Fibroblast of skin of right quadriceps (primary cell): ENCODE results near the gene C9orf72.
A peak's percentile ranks its signal among the peaks of the same experiment; 100 is the strongest.

Experiments
- DNase-seq: peaks from one replicate; pipeline ENCODE4 v3.0.0-alpha.2; 2013

The C9orf72 gene

DNA sequence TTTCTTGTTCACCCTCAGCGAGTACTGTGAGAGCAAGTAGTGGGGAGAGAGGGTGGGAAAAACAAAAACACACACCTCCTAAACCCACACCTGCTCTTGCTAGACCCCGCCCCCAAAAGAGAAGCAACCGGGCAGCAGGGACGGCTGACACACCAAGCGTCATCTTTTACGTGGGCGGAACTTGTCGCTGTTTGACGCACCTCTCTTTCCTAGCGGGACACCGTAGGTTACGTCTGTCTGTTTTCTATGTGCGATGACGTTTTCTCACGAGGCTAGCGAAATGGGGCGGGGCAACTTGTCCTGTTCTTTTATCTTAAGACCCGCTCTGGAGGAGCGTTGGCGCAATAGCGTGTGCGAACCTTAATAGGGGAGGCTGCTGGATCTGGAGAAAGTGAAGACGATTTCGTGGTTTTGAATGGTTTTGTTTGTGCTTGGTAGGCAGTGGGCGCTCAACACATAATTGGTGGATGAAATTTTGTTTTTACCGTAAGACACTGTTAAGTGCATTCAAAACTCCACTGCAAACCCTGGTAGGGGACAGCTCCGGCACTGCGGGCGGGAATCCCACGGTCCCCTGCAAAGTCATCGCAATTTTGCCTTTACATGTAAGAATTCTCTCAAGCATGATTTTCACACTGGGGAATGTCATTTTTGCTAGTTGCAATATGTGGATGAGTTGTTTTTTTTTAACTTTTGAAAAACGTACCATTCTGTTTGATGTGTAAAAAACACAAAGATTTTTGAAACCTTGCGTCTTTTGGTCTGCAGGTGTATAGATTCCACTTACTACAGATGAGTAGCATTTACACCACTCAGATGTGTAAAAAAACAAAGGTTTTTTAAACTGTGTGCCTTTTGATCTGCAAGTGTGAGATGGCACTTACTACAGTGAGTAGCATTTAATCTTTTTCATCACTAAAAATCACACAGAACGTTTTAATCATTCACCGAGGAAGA, 631 bp upstream of the C9orf72 start:
- DNase-seq = peak; percentile 98

DNA sequence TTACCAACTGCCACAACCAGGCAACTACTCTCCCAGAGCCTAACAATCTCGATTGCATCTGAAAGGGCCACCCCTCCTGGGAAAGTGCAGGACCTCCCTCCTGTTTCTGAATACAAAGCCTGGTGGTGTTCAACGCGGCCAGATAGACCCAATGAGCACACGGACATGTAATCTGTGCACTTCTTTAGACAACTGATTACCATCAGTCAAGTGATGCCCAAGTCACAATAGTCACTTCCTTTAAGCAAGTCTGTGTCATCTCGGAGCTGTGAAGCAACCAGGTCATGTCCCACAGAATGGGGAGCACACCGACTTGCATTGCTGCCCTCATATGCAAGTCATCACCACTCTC, 739 bp downstream of the C9orf72 start:
- peak; percentile 31 for DNase-seq

DNA sequence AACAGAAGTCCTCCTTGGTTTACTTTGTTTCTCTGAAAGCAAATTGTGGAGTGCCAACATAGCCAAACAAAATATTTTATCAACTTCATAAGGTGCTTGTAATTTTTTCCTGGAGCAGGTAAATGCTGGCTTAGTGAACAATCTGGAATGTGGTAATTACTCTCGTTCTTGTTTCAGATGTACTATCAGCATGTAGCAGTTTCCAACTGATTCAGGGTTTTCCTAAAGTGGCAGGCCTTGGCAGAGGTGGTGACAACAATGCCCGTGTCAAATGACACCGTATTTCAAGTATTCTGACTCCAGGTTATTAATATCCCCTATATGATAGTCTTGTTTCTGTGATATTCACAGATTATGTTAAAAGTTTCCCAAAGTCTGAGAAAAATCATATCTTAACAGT, 1.2 kb downstream of the C9orf72 start:
- DNase-seq = no peak

DNA sequence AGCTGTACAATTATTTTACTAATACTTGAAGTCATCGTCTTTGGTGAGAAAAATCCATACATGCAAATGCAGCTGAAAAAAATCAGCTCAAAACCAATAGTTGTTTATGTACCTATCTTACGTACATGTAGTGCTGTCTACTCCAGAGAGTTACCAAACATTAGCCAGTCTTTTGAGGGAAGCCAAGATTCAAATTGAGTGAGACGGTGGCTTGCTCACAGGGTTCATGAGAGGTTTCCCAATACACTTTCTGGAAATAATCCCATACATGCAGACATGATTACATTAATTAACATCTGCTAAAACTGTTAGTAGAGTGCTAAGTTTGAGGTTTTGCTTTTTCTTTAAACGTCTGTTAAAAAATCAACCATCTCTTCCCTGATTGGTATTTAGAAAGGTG, 2.3 kb downstream of the C9orf72 start:
- no peak for DNase-seq

DNA sequence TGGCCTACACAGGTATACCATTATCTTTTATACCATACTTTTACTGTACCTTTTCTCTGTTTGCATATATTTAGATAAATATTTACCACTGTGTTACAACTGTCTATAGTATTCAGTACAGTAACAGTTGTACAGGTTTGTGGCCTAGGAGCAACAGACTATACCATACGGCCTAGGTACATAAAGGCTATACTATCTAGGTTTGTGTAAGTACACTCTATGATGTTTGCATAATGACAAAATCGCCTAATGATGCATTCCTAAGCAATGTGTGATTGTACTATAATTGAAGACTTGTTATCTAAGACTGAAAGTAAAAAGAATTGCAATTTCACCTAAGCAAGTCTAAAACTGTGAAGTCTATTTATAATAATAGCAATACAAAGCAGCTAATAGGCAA, 3.9 kb downstream of the C9orf72 start:
- DNase-seq = no peak

DNA sequence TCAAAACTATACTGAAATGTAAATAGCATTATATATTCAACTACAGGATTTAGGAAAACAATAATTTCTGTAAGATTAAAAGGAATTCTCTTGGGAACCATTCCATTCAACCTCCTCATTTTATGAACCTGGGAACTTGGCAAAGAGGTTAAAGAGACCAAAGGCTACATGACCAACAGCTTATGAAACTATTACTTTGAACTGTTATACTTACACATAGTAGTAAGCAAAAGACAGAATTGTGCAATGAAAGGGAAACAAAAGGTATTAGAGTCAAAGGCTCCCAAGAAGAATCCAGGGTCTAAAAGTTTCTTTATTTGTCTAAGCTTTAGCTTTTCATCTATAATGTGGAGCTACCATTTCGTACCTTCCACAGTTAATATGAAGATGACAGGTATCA, 7.2 kb downstream of the C9orf72 start:
- DNase-seq = no peak

DNA sequence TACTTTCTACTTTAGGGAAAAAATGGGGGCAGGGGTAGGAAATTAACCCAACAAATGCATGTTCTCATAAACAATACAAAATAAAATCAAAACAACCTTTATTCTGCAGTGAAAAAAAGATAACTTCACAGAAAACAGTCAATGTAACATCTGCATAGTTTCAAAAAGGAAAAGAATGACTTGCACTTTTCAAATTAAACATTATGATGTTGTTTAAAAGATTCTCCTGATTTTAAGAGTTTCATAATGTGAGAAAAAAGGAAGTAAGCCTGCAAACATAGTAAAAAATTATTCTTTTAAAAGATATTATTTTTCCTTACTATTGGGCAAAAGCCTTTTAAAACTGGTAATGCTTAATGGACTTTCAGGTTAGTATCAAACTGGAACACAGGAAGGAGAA, 7.6 kb downstream of the C9orf72 start:
- no peak for DNase-seq

DNA sequence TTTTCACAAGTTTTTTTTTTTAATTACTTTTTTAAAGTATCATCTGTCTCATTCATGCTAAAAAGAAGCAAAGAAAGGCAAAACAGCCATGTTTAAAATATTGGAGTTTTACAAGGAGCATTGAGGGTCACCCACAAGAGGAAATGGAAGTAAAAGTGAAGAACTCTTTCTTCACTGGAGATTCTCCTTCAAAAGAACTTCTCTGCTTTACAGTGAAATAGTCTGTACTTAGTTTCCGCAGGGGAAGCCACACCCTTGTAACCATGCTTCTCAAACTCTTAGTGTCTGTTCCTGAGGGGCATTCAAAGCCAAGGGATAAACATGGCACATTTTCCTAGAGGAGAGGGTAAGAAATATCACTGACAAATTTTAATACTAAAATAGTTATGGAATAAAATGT, 8.6 kb downstream of the C9orf72 start:
- DNase-seq = no peak

DNA sequence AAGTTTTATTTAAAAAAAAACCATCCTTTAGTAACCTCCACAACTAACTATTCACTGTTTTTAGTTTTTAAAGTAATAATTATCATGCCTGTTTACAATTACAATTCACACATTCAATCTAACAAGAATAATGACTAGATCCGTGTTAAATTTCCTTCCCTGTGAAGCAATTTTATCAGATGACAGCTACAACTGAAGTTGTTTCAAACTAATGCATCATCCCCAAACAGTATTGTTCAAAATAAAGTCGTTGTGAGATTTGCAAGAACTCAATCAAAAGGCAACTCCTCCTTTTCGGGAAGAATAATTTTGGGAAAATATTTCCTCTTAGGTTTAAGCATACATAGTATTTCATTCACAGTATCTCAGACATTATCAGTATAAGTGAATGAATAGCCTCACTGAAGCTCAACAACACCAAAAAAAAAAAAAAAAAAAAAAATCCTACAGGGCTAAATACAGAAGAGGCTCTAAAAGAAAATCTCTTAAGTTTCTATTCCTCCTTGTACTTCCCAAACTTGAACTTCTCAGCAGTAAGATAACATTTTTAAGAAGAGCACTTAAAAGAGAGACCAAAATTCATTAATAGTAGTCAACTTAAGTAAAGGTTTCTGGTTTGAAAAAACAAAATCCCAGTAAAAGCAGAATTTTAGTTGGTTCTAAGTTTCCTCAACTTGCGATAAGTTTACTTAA, 9.4 kb downstream of the C9orf72 start:
- DNase-seq = no peak

DNA sequence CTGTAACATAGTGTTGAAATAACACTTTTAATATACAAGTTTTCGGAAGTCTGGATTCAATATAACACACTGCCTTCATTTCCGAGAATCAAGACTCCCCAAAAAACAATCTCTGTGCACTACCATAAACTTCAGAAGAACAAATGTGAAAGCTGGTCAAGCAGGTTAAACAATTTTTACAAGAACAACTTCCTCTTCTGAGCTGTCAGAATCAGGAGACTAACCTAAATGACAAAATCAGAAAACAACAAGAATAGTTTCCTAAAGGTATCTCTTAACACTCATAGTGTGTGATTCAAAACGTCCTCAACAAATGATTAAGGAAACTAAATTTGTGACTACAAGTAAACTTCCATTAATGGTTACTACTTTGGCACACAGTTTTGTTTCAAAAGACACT, 11.6 kb downstream of the C9orf72 start:
- no peak for DNase-seq

DNA sequence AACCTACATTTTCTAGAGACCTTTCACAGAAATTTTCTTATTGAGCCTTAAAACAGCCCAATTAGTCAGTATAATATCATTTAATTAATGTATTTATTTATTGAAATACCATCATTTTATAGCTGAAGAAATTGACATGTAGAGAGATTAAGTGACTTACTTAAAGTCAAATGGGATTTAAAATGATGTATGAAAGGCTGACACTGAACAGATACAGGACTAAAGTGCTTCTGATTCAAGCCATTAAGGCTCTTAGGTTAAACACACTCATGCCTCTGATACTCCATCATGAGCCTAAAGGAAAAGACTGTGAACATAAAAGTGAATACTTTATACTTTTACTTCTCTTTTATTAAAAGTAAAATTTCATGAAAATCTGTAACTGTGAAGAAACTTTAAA, 12.8 kb downstream of the C9orf72 start:
- DNase-seq = no peak

DNA sequence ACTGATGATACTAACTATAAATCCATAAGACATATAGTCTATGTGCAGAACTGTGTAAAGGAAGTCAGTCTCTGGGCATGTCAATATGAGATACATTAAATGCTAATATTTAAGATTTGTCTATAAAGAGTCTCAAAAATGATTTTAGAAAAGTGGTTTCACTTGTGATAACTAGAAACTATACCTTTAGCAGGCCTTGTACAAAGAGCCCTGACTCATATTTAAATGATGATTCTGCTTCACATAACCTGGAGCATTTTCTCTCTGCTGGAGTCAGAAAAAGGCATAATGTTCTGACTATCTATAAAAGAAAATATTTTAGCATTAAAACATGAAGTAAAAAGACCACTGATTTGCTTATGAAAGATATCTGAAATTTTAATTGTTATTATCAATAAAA, 15.0 kb downstream of the C9orf72 start:
- DNase-seq = no peak

DNA sequence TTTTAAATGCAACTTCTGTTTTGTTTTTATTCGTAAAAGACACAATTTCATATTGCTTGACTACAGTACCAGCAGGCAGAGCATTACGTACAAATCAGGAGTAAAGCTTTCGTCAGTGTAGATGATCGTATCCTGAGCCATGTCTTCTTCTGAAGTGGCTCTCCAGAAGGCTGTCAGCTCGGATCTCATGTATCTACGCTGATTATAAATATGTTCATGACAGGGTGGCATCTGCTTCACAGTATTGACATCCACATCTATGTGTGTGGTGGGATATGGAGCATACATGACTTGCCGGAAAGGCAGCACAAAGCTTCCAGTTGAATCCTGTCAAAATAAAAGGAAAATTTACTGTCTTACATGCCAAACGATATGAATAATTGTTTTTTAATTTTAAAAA, 16.8 kb downstream of the C9orf72 start:
- no peak for DNase-seq

DNA sequence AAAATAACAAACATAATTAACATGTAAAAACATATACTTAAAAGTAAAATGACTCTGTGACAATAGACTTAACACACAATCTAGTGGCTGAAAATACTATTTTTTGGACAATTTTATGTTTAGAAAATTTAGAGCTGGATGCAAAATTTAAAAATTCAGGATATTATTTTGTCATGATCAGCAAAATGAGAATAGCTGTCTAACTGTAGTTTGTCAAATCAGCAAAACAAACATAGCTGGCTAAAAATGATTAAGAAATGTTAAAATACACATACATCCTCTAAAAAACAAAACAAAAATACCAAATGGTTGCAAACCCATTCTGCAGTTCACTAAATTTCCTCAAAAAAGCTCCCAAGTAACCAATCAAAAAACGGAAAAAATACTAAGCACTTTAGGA, 18.6 kb downstream of the C9orf72 start:
- no peak for DNase-seq

DNA sequence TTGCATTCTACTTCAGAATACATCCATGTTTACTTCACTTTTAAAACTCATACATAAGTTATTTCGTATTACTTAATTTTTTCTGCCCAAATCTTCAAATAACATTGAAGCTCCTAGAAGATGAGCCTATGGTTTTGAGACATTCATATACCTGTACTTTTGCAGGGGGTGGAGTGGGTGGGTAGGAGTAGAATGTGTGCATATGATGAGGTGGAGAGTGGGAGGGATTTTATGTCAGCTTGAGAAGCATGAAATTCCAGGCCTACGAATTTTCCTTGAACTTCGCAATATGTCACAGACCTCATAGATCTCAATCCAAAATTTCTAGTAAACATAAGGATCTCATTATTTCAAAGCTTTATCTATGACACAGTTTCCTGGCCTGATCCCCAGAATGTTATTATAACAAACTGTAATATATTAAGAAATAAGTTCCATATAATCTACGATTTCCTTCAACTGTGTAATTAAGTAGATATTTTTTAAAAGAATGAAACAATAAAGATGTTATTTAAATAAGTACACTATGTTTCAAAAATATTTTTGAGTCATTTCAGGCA, 24.0 kb downstream of the C9orf72 start:
- peak; percentile 62 for DNase-seq

DNA sequence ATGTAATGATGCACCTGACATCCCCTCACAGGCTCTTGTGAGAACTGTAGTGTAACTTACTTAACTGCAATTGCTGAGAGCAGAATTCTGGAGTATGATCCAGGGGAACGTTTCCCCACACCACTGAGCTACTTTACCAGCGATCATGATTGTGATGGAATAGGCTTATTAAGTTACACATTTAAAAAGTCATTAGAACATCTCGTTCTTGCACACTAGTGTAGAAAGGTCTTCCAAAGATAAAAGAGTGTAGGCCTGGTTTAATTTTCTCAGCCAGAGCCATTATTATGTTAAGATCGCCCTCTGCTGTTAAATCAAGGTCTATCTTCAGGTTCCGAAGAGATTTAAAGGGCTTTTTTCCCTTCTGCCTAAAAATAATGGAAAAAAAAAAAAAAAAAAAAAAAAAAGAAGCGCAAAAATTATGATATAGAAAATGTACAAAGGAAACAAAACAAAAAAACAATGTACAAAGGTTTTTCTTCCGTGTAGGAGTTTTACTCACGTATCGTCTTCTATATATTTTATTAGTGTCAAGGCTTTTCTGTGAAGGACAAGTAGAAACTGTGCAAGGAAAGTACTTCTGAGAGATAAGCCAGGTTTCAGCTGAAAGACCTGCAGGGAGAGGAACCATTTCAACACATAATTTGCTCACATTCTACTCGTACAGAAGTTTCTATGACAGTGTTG, 25.1 kb downstream of the C9orf72 start:
- peak; percentile 31 for DNase-seq

DNA sequence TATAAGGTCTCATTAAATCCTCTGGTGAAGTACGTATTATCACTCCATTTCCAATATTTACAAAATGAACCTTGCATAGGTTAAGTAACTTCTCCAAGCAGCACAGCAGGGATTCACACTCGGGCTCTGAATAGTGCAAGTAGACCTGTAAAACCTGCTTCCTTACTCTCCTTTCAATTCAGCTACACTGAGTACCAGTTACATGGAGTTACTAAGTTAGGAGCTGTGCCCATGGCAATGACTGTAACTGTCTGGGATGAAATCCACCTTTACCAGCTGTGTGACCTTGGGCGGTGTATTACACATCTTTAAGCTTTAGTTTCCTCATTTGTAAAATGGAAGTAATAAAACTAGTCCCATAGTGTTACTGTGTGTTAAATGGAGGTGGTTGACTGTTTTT, 27.8 kb downstream of the C9orf72 start:
- DNase-seq = no peak

DNA sequence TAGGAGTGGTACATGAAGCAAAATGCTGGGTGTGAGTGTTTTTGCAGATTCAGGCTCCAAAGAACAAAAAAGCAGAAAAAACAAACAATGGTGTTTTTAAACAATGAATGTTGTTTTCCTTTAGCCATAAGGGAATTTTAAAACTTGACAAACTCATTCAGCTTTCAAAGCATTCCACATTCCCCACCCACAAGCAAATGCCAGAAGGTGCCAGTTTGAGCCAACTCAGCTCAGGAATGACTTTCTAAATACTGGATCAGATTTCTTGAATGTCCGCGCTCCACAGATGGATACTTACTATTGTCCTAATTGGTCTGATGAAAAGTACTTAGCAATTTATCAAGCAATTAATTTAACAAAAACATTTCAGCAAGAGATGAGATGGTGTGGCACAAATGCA, 30.8 kb downstream of the C9orf72 start:
- no peak for DNase-seq

DNA sequence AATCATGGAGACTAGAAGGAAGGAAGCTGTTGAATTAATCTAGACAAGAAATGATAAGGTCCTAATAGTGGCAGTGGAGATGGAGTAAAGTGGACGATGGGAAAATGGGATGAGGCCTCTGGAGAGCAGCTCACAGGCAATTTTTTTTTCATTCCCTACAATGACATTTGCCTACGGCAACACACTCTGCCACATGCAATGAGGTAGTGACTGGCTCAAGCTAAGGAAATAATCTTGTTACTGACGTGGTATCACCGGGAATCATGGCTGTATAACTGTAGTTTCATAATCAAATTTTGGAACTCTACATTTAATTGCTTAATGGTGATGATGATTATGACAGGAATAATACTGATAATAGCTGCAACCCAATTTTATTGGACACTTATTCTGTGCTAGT, 31.5 kb downstream of the C9orf72 start:
- DNase-seq = no peak

DNA sequence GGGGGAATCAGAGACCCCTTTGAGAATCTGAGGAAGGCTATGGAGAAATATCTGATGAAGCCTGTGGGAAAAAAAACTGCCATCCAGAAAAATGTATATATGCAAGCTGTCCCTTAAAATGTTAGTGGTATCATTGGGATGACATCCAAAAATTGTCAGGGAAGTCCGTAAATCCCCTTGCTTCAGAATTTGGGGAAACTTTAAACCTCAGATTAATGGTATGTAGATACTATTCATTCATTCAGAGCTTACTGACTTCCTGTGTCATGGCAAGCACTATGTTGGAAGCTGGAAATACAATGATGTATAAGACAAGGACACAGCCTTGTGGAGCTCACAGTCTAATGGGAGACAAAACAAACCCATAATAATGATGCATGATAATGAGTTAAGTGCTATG, 32.8 kb downstream of the C9orf72 start:
- no peak for DNase-seq

DNA sequence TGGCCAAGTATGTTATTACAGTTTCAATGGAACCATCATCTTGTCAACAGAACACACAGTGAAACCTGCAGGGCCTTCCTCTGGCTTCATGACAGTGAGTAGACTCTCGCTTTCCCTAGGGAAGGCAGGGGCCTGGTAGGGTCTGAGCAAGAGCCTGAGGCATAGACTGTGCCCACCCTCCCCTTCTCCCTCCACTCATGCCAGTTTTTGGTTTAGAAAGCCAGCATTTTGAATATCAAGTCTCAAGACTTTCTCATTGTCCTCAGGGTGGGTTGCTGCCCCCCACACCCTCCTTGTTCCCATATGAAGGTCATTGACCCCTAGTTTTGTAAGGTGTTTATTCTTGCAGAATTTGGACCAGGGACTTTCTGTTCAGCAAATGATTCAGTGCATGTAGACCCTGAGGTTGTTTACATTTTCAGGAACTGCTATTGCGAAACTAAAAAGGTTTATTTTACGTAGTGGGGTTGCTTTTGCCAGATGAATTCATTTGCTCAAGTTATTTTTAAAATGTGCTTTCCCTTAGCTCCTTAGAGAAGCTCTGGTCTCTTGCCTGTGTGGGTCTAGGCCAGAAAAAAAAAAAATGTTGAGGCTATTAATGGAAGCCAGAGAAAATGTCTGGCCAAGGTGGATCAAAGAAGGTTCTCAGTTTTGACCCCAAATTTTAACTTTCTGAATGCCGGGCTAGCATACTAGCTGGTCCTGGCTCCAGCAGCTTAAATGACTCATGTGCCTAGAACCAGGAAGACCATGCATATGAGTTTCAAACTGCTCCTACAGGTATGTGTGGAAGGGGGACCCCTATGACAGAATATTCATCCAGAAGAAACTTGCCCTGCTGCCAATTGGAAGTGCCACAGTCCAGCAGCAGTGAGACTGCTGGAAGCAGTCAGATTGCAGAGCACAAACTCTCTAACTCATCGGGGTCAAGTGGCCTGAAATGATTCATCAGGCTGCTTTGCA, 33.5 kb downstream of the C9orf72 start:
- DNase-seq = peak; percentile 44

DNA sequence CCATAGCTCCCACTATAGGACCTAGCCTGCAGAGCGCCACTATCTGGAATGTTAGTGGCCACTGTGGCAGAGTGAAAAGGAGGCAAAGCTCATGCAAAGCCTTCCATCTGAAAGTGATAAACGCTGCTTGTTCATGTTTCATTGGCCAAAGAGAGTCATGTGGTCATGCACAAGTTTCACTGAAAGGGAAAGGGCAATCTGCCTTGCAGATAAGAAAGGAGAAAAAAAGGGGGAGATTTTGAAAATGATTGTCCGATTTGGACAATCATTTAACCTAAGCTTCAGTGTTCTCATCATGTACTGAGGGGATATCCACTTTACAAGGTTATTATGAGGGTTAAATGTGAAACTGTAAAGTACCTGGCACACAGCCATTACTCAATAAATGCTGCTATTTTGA, 34.6 kb downstream of the C9orf72 start:
- DNase-seq = no peak
